ENCODE measurements around the gene CSNK1E. TPM values are rescaled to one million over a fixed set of nuclear protein-coding genes. Genes with fewer than 3 reads are reported as not detected.
A peak's percentile ranks its signal among the peaks of the same experiment; 100 is the strongest.

CSNK1E gene
- total RNA-seq, 1 donor from 2014 or later: 176 TPM

DNA sequence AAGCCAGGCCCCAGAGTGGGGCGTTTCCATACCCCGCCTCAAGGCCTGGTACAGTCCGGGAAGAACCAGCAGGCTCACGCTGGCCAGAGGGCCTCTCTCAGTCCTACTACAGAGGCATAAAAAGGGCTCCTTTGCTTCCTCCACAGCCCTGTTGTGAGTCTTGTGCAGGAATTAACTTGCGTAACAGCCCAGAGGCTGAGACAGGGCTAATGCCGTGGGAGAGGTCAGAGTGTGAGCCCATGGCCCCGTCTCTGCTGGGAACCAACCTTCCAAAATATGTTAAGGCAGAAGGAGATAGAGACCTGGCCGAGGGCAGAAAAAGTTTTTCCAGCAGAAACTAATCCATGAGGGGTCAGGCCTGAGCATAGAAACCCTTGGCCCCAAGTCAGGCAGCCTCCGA is 24.5 kb downstream of the CSNK1E start:
- Mint-ChIP-seq H3K9me3 (ENCODE audit: unreplicated experiment) (no peaks in the 10 kb centered on the region), H3K4me1 (ENCODE audit: unreplicated experiment) (no peaks in the 10 kb centered on the region), H3K4me3 (ENCODE audit: unreplicated experiment) (no peak overlapping the region), H3K27ac (ENCODE audit: unreplicated experiment) (no peak overlapping the region), H3K27me3 (ENCODE audit: unreplicated experiment) (no peaks in the 10 kb centered on the region), H3K36me3 (ENCODE audit: unreplicated experiment) (peaks cover 36% of the 10 kb centered on the region)
- DNase-seq (ENCODE audit: extremely low spot score, unreplicated experiment): no peak
- TF ChIP-seq, protein P1, sequence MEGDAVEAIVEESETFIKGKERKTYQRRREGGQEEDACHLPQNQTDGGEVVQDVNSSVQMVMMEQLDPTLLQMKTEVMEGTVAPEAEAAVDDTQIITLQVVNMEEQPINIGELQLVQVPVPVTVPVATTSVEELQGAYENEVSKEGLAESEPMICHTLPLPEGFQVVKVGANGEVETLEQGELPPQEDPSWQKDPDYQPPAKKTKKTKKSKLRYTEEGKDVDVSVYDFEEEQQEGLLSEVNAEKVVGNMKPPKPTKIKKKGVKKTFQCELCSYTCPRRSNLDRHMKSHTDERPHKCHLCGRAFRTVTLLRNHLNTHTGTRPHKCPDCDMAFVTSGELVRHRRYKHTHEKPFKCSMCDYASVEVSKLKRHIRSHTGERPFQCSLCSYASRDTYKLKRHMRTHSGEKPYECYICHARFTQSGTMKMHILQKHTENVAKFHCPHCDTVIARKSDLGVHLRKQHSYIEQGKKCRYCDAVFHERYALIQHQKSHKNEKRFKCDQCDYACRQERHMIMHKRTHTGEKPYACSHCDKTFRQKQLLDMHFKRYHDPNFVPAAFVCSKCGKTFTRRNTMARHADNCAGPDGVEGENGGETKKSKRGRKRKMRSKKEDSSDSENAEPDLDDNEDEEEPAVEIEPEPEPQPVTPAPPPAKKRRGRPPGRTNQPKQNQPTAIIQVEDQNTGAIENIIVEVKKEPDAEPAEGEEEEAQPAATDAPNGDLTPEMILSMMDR (IDR thresholded peaks at IDR 0.05): no peak

DNA sequence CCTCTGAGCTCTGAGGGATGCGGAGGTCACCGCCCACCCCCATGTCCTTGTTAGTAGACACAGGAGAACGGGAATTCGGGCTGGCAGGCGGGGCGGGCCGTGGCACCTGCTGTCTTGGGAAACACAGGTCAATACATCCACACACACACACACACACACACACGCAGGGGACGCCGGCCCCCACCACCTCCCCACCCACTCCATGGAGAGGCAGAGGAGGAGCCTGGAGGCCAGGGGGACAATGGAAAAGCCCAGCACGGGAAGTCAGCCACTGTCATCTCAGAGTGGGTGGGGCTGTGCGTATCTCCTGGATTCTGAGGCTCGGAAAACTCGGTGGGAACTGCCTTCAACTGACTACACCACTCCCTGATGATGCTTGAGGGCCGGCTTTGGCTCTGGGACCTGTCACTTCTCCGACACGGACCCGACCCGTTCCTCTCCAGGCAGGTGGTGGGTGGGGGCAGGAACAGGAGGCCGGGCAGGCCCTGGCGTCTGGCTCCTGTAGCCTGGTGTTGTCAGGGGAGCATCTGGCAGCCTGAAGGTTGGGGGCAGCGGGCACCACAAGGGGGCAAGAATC is 25.9 kb downstream of the CSNK1E start:
- DNase-seq (ENCODE audit: extremely low spot score, unreplicated experiment): no peak
- H3K4me1 Mint-ChIP-seq (ENCODE audit: unreplicated experiment): peaks cover 3% of the 10 kb centered on the region
- H3K27me3 Mint-ChIP-seq (ENCODE audit: unreplicated experiment): no peaks in the 10 kb centered on the region
- H3K4me3 Mint-ChIP-seq (ENCODE audit: unreplicated experiment): no peak overlapping the region
- H3K27ac Mint-ChIP-seq (ENCODE audit: unreplicated experiment): peak overlapping the region; percentile 14
- TF ChIP-seq, protein P1 (IDR thresholded peaks at IDR 0.05): no peak
- H3K9me3 Mint-ChIP-seq (ENCODE audit: unreplicated experiment): no peaks in the 10 kb centered on the region
- H3K36me3 Mint-ChIP-seq (ENCODE audit: unreplicated experiment): peaks cover 30% of the 10 kb centered on the region

DNA sequence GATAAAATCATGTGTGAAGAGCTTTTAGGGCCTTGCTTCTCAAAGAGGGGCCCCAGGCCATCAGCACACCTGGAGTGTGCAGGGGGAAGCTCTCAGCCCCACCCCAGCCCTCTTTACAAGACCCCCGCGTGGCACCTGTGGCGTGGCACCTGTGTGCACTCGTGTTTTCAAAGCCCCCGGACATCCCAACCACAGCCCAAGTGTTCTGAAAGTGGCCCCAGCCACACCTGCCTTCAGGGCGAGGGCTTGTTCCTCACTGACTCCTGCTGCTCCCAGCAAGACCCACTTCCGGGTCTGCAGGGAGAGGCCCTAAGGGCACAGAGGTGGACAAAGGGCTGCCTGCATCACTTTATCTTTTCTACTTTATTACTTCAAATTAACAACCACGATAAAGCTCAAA is 26.9 kb downstream of the CSNK1E start:
- TF ChIP-seq, protein P1 (IDR thresholded peaks at IDR 0.05): no peak
- H3K9me3 Mint-ChIP-seq (ENCODE audit: unreplicated experiment): no peaks in the 10 kb centered on the region
- H3K4me1 Mint-ChIP-seq (ENCODE audit: unreplicated experiment): peaks cover 4% of the 10 kb centered on the region
- no peaks in the 10 kb centered on the region for H3K27me3 Mint-ChIP-seq (ENCODE audit: unreplicated experiment)
- no peak overlapping the region for H3K4me3 Mint-ChIP-seq (ENCODE audit: unreplicated experiment)
- H3K27ac Mint-ChIP-seq (ENCODE audit: unreplicated experiment): no peak overlapping the region
- peaks cover 30% of the 10 kb centered on the region for H3K36me3 Mint-ChIP-seq (ENCODE audit: unreplicated experiment)
- no peak for DNase-seq (ENCODE audit: extremely low spot score, unreplicated experiment)

DNA sequence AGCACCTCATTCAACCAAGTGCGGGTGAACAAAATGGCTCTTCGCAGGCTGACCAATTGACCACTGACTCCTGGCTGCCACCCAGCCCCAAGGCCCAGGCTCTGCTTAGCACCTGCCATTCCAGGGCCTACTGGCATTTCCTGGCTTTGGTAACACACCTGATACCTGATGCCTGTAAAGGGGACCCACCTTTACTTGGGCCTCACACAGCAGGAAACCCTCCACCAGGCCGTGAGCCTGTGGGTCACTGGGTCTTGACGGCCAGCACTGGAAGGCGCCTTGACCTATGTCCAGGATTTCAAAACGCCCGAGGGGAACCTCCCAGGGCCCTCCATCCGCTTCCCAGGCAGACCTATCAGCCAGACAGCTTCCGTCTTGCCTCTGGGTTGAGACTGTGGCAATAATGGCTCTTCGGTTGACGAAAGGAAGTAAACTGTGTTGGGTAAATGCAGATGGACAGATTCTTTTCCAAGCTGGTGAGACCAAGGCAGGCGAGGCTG is 27.6 kb downstream of the CSNK1E start:
- Mint-ChIP-seq H3K27ac (ENCODE audit: unreplicated experiment) (no peak overlapping the region), H3K36me3 (ENCODE audit: unreplicated experiment) (peaks cover 27% of the 10 kb centered on the region), H3K4me1 (ENCODE audit: unreplicated experiment) (peaks cover 7% of the 10 kb centered on the region), H3K9me3 (ENCODE audit: unreplicated experiment) (no peaks in the 10 kb centered on the region), H3K4me3 (ENCODE audit: unreplicated experiment) (no peak overlapping the region), H3K27me3 (ENCODE audit: unreplicated experiment) (no peaks in the 10 kb centered on the region)
- TF ChIP-seq, protein P1 (IDR thresholded peaks at IDR 0.05): no peak
- DNase-seq (ENCODE audit: extremely low spot score, unreplicated experiment): no peak

DNA sequence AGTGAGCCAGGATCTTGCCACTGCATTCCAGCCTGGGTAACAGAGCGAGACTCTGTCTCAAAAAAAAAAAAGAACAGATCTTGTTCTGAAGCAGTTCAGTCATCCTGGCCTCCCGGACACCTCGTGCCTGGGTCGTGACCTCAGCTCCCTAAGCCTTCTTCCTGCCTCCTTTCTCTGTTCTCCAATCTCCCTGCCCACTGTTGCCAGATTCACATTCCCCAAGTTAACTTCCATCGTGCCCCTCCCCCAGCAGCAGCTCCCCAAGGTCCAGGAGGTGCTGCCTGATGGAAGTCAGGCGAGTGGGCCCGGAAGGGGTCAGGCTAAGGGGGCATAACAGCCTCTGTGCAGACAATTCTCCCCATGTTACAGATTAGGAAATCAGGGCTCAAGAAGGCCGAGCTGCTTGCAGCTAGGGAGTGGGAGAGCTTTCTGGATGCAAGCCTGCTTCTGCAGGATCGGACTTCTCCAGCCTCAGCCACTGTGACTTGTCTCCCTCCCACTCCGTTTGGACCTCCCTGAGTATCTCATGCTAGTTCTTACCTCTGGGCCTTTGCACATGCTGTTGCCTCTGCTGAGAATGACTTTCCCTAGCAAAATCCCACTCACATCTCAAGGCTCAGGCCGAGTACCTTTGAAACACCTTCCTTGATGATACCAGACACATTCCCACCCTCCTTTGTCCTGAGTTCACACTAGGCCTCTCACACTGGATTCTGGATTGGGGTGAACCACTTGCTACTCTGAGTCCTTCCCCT is 30.1 kb downstream of the CSNK1E start:
- H3K27ac Mint-ChIP-seq (ENCODE audit: unreplicated experiment): no peak overlapping the region
- H3K36me3 Mint-ChIP-seq (ENCODE audit: unreplicated experiment): peaks cover 13% of the 10 kb centered on the region
- TF ChIP-seq, protein P1 (IDR thresholded peaks at IDR 0.05): no peak
- no peak overlapping the region for H3K4me3 Mint-ChIP-seq (ENCODE audit: unreplicated experiment)
- no peaks in the 10 kb centered on the region for H3K9me3 Mint-ChIP-seq (ENCODE audit: unreplicated experiment)
- DNase-seq (ENCODE audit: extremely low spot score, unreplicated experiment): no peak
- H3K4me1 Mint-ChIP-seq (ENCODE audit: unreplicated experiment): peaks cover 19% of the 10 kb centered on the region
- no peaks in the 10 kb centered on the region for H3K27me3 Mint-ChIP-seq (ENCODE audit: unreplicated experiment)
